T-cell (primary cell): Measurements from ENCODE around the gene TMED4. TPM values are rescaled to one million over a fixed set of nuclear protein-coding genes. Genes with fewer than 3 reads are reported as not detected.

ENCODE experiments used
- ATAC-seq, 4 experiments: fragments of 200-7000 bp in 3 of 4; fragments of 150-1000 bp in 1 of 4; cut with Tn5 transposase; replicated peaks in 1 of 4; 1 replicate in 3 of 4; 2 replicates in 1 of 4; pipeline ENCODE4 v1.10.0; 2021; ENCODE audit warnings: moderate library complexity in 3 of 4, mild to moderate bottlenecking in 2 of 4, moderate number of reproducible peaks in 1 of 4
- CTCF ChIA-PET, 2 donors: fragments of 300-600 bp; sonication (Branson Sonifier 250); formaldehyde crosslinking; loops; one replicate each; lab custom pipeline; 2022; ENCODE audit warnings: antibody characterized with exemption in 2 of 2; lab: Charles Lee
- POLR2A ChIA-PET, 2 donors: fragments of 300-600 bp; sonication (Branson Sonifier 250); formaldehyde crosslinking; loops; one replicate each; lab custom pipeline; 2022; ENCODE audit warnings: antibody characterized with exemption in 2 of 2; lab: Charles Lee
- DNase-seq, 35 experiments: peaks; one replicate each; pipeline versions ENCODE4 v3.0.0 to v3.0.0-alpha.2; 2013 to 2023
- H3K27ac ChIP-seq: one replicate; pipeline ENCODE4 v1.5.1; 2013; ENCODE audit warnings: low read length
- H3K27me3 ChIP-seq, 2 experiments: replicated peaks in 1 of 2; 1 replicate in 1 of 2; 2 replicates in 1 of 2; pipeline versions ENCODE4 v1.6.1 to v1.7.0; 2013; ENCODE audit warnings: low read length in 1 of 2, mixed read lengths in 1 of 2; ENCODE audit not compliant: control insufficient read depth in 2 of 2, insufficient read depth in 2 of 2; ENCODE audit errors: extremely low read depth in 1 of 2
- H3K36me3 ChIP-seq, 2 donors: 1 replicate in 1 of 2; 2 replicates in 1 of 2; pipeline versions ENCODE4 v1.6.1 to v1.7.0; 2013; ENCODE audit warnings: low read length in 1 of 2; ENCODE audit not compliant: control insufficient read depth in 2 of 2, insufficient read depth in 1 of 2; ENCODE audit errors: extremely low read depth in 1 of 2
- H3K4me1 ChIP-seq, 2 experiments: 1 replicate in 1 of 2; 2 replicates in 1 of 2; pipeline versions ENCODE4 v1.6.1 to v1.7.0; 2013; ENCODE audit warnings: low read length in 2 of 2, mixed read lengths in 1 of 2; ENCODE audit not compliant: insufficient read depth in 2 of 2, control insufficient read depth in 1 of 2; ENCODE audit errors: extremely low read depth in 1 of 2
- H3K4me3 ChIP-seq, 2 donors: 1 replicate in 1 of 2; 2 replicates in 1 of 2; pipeline versions ENCODE4 v1.5.1 to v1.7.0; 2013; ENCODE audit warnings: mild to moderate bottlenecking in 2 of 2, low read length in 1 of 2, moderate library complexity in 1 of 2; ENCODE audit not compliant: control insufficient read depth in 1 of 2; ENCODE audit errors: extremely low read depth in 1 of 2
- H3K9me3 ChIP-seq: 2 replicates; pipeline ENCODE4 v1.7.0; 2013
- H3K27ac Mint-ChIP-seq, 2 donors: one replicate each; pipeline ENCODE4 v1.8.0; 2020 to 2021; ENCODE audit warnings: mild to moderate bottlenecking in 2 of 2, mixed read lengths in 2 of 2
- H3K27me3 Mint-ChIP-seq, 2 donors: one replicate each; pipeline ENCODE4 v1.8.0; 2021 to 2022; ENCODE audit warnings: mixed read lengths in 2 of 2
- H3K36me3 Mint-ChIP-seq: one replicate; pipeline ENCODE4 v1.8.0; 2021; ENCODE audit warnings: mixed read lengths
- H3K4me1 Mint-ChIP-seq, 3 donors: one replicate each; pipeline ENCODE4 v1.8.0; 2020 to 2022; ENCODE audit warnings: mixed read lengths in 3 of 3, mild to moderate bottlenecking in 1 of 3
- H3K4me3 Mint-ChIP-seq, 3 donors: one replicate each; pipeline ENCODE4 v1.8.0; 2020 to 2022; ENCODE audit warnings: mild to moderate bottlenecking in 3 of 3, mixed read lengths in 3 of 3, moderate library complexity in 3 of 3
- H3K9me3 Mint-ChIP-seq, 3 donors: one replicate each; pipeline ENCODE4 v1.8.0; 2020 to 2022; ENCODE audit warnings: mixed read lengths in 3 of 3
- WGBS: methylation state at CpG from one replicate; pipeline ENCODE4 v1.1.5; 2013; ENCODE audit warnings: missing lambda C conversion rate; ENCODE audit not compliant: insufficient coverage; 5-methylcytosine and 5-hydroxymethylcytosine counted together
- total RNA-seq, 35 experiments: library from RNA in 6 of 35; stranded (reverse) in 6 of 35; fragments of 120-200 nt in 1 of 35; gene quantifications; one replicate each; pipeline versions ENCODE4 v1.2.1 to v1.2.4 and lab custom pipeline; 2013 to 2026

Gene TMED4
- total RNA-seq, 5 donors from 2014 or later (not counting 1 experiment from before 2014, with no cell fraction given) = 84.5 to 106 (median 93.1) TPM

- H3K4me1 ChIP-seq = peaks cover 12 to 52% of the 10 kb centered on the region in 2 experiments
- Mint-ChIP-seq H3K4me1 (peaks cover 55 to 76% (median 70%) of the 10 kb centered on the region in 3 donors), H3K4me3 (peak overlapping the region in 2 of 3 donors; percentile 4 to 37), H3K27me3 (no peaks in the 10 kb centered on the region), H3K9me3 (no peaks in the 10 kb centered on the region), H3K27ac (peak overlapping the region; percentile 61 to 66), H3K36me3 (peaks cover 9% of the 10 kb centered on the region)
- POLR2A ChIA-PET = interaction anchor here (0.6 to 0.7 kb wide), 3 partner anchors 14 to 24 kb away, joined by 3 to 4 read pairs (median 3); no protein-coding TSS in a partner anchor
- CTCF ChIA-PET = interaction anchor here in 1 of 2 donors (0.7 kb wide), 2 partner anchors 55 to 390 kb away, joined by 3 to 6 read pairs; no protein-coding TSS in a partner anchor
- no peaks in the 10 kb centered on the region for H3K36me3 ChIP-seq
- no peaks in the 10 kb centered on the region for H3K9me3 ChIP-seq
- no CpG with 5 or more reads among the region's 3 CpGs for WGBS
- no peak for ATAC-seq
- H3K27ac ChIP-seq = no peak overlapping the region
- H3K4me3 ChIP-seq = no peak overlapping the region
- DNase-seq = no peak
- H3K27me3 ChIP-seq = no peaks in the 10 kb centered on the region
These were observed 27.8 kb upstream of the TMED4 start for GRCh38 chr7:44609829-44610228.

GRCh38 chr7:44608916-44609648 lies 27.1 kb upstream of the TMED4 start:
- POLR2A ChIA-PET = interaction anchor here (0.6 to 0.7 kb wide), 4 partner anchors 13 to 30 kb away, joined by 3 to 7 read pairs (median 4); no protein-coding TSS in a partner anchor
- CTCF ChIA-PET = interaction anchor here in 1 of 2 donors (0.7 kb wide), 2 partner anchors 55 to 390 kb away, joined by 3 to 6 read pairs; no protein-coding TSS in a partner anchor
- H3K27me3 ChIP-seq = no peaks in the 10 kb centered on the region
- Mint-ChIP-seq H3K4me1 (peaks cover 48 to 69% (median 63%) of the 10 kb centered on the region in 3 donors), H3K4me3 (peak overlapping the region; percentile 16 to 36 (median 28)), H3K27ac (peak overlapping the region; percentile 15 to 61), H3K27me3 (no peaks in the 10 kb centered on the region), H3K36me3 (peaks cover 9% of the 10 kb centered on the region), H3K9me3 (no peaks in the 10 kb centered on the region)
- H3K4me1 ChIP-seq = peaks cover 12 to 49% of the 10 kb centered on the region in 2 experiments
- ATAC-seq (no peak), DNase-seq (peak in 2 of 35 experiments; percentile 16 to 32)
- H3K36me3 ChIP-seq = no peaks in the 10 kb centered on the region
- H3K9me3 ChIP-seq = no peaks in the 10 kb centered on the region
- peak overlapping the region; percentile 5 for H3K27ac ChIP-seq
- no peak overlapping the region for H3K4me3 ChIP-seq
- 38% methylated on average over 4 of the region's 14 CpGs for WGBS

GRCh38 chr7:44607141-44608068 lies 25.4 kb upstream of the TMED4 start:
- H3K4me1 ChIP-seq = peaks cover 12 to 40% of the 10 kb centered on the region in 2 experiments
- POLR2A ChIA-PET = interaction anchor here in 1 of 2 donors (0.5 to 3.1 kb wide), 10 partner anchors 13 to 503 kb away, joined by 3 to 26 read pairs (median 9); partner anchors contain the start of genes PURB and TMED4
- H3K27me3 ChIP-seq = no peaks in the 10 kb centered on the region
- H3K9me3 ChIP-seq = no peaks in the 10 kb centered on the region
- Mint-ChIP-seq H3K9me3 (no peaks in the 10 kb centered on the region), H3K27ac (peak overlapping the region; percentile 98 to 99), H3K36me3 (peaks cover 9% of the 10 kb centered on the region), H3K4me3 (peak overlapping the region; percentile 85 to 98 (median 97)), H3K4me1 (peaks cover 44 to 56% (median 55%) of the 10 kb centered on the region in 3 donors), H3K27me3 (no peaks in the 10 kb centered on the region)
- peak overlapping the region; percentile 92 for H3K27ac ChIP-seq
- CTCF ChIA-PET = interaction anchor here in 1 of 2 donors (1.5 to 2.6 kb wide), 4 partner anchors 24 to 32 kb away, joined by 4 to 14 read pairs (median 8); no protein-coding TSS in a partner anchor
- WGBS = 68% methylated on average over 11 of the region's 35 CpGs
- DNase-seq (peak in 1 of 35 experiments; percentile 34), ATAC-seq (peak in 3 of 4 experiments; percentile 12 to 17 (median 12))
- H3K36me3 ChIP-seq = no peaks in the 10 kb centered on the region
- H3K4me3 ChIP-seq = peak overlapping the region; percentile 85 to 86

GRCh38 chr7:44606341-44607140 lies 24.5 kb upstream of the TMED4 start, which contains the start of gene OGDH:
Gene OGDH, plus strand, starts transcription at chr7:44606627. Its CDS starts 17,717 bp downstream, at chr7:44624344.
- no peaks in the 10 kb centered on the region for H3K9me3 ChIP-seq
- POLR2A ChIA-PET = interaction anchor here (0.5 to 3.1 kb wide), 15 partner anchors 11 to 524 kb away, joined by 3 to 26 read pairs (median 4); partner anchors contain the start of genes PURB (in 1 of the 2) and TMED4 (in 1 of the 2)
- WGBS = under 1% methylated on average over 90 of the region's 93 CpGs
- H3K27me3 ChIP-seq = no peaks in the 10 kb centered on the region
- ATAC-seq (peak; percentile 93 to 98 (median 96)), DNase-seq (peak; percentile 97 to 100 (median 99))
- peaks cover 12 to 38% of the 10 kb centered on the region in 2 experiments for H3K4me1 ChIP-seq
- H3K4me3 ChIP-seq = peak within 1 kb of the TSS; percentile 85 to 86
- CTCF ChIA-PET = interaction anchor here in 1 of 2 donors (0.8 to 2.6 kb wide), 8 partner anchors 22 to 529 kb away, joined by 3 to 14 read pairs (median 4); no protein-coding TSS in a partner anchor
- peak within 1 kb of the TSS; percentile 92 for H3K27ac ChIP-seq
- Mint-ChIP-seq H3K4me1 (peaks cover 39 to 49% (median 48%) of the 10 kb centered on the region in 3 donors), H3K9me3 (no peaks in the 10 kb centered on the region), H3K4me3 (peak within 1 kb of the TSS; percentile 85 to 98 (median 97)), H3K27me3 (no peaks in the 10 kb centered on the region), H3K27ac (peak within 1 kb of the TSS; percentile 98 to 99), H3K36me3 (peaks cover 9% of the 10 kb centered on the region)
- H3K36me3 ChIP-seq = no peaks in the 10 kb centered on the region

- no peak overlapping the region for H3K4me3 ChIP-seq
- no peaks in the 10 kb centered on the region for H3K36me3 ChIP-seq
- no peaks in the 10 kb centered on the region for H3K9me3 Mint-ChIP-seq
- no peaks in the 10 kb centered on the region for H3K9me3 ChIP-seq
- H3K4me1 Mint-ChIP-seq = peaks cover 37 to 42% (median 39%) of the 10 kb centered on the region in 3 donors
- H3K27me3 Mint-ChIP-seq = no peaks in the 10 kb centered on the region
- 83% methylated on average over 1 of the region's 2 CpGs for WGBS
- H3K36me3 Mint-ChIP-seq = peaks cover 7% of the 10 kb centered on the region
- ChIA-PET POLR2A (interaction anchor here (0.6 to 0.7 kb wide), 5 partner anchors 11 to 227 kb away, joined by 3 to 10 read pairs (median 6); no protein-coding TSS in a partner anchor), CTCF (interaction anchor here in 1 of 2 donors (0.6 to 1.0 kb wide), 2 partner anchors 16 to 55 kb away, joined by 3 read pairs; no protein-coding TSS in a partner anchor)
- ATAC-seq = no peak
- H3K4me3 Mint-ChIP-seq = peak overlapping the region in 1 of 3 donors; percentile 85
- DNase-seq = no peak
- H3K27ac Mint-ChIP-seq = peak overlapping the region; percentile 60 to 98
- H3K27me3 ChIP-seq = peaks cover 0 to 3% of the 10 kb centered on the region in 2 experiments
- peak overlapping the region; percentile 80 for H3K27ac ChIP-seq
- H3K4me1 ChIP-seq = peaks cover 12 to 33% of the 10 kb centered on the region in 2 experiments
These were observed 22.9 kb upstream of the TMED4 start for GRCh38 chr7:44604941-44605340.
